ENCODE data around the gene MBNL1. TPM values are rescaled to one million over a fixed set of nuclear protein-coding genes. Genes with fewer than 3 reads are reported as not detected.

The MBNL1 gene
- total RNA-seq, 1 experiment from 2014 or later = 200 TPM

DNA sequence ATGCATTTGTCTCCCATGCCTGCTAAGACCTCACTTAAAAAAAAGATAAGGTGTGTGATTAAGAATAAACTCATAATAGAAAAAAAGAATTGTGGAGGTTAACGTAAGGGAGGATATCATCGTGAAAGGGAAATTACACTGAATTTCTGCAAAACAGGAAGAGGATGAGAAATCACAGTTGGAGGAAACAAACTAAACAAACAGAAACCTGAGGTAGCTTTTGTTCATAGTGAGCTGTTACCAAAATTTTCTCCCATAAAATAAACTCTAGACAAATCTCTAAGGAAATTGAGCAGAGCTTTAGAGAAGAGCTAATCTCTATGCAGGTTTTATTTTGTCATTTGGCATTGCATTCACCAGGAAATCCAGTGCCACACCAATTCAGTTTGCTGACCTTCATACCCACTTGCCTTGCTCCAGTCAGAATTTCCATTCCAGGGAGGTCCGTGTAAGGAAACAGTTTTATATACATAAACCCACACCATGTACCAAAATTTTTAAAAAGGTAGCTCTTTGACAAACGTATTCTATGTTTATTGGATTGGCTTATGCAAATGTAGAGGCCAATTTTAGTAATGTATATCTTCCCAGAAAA, 231.2 kb downstream of the MBNL1 start (continued):
- TF ChIP-seq FOSL1 (IDR thresholded peaks at IDR 0.05; ENCODE audit: low read depth) (no peak), POLR2A (IDR thresholded peaks at IDR 0.05; ENCODE audit: borderline replicate concordance, extremely low read depth, insufficient read depth, insufficient read length) (no peak), ELF1 (IDR thresholded peaks at IDR 0.05; ENCODE audit: borderline replicate concordance, low read depth) (no peak), CBX3 (IDR thresholded peaks at IDR 0.05; ENCODE audit: low read depth) (no peak), SP1 (IDR thresholded peaks at IDR 0.05; ENCODE audit: low read depth) (no peak), CEBPB (IDR thresholded peaks at IDR 0.05; ENCODE audit: low read depth) (no peak), EZH2 (IDR thresholded peaks at IDR 0.05) (no peak)

GRCh38 chr3:152505926-152506325, 237.2 kb downstream of the MBNL1 start:
- H3K4me3 ChIP-seq (replicated peaks in 1 of 2; ENCODE audit: low read depth in 1 of 2, low read length in 2 of 2) = no peak overlapping the region
- H3K4me2 ChIP-seq (ENCODE audit: low read length) = no peak overlapping the region
- H3K27ac ChIP-seq (ENCODE audit: low read depth, low read length) = no peak overlapping the region
- ChIA-PET POLR2A (no interaction called here), CTCF (no interaction called here), RAD21 (ENCODE audit: low non-redundant PET in 1 of 2, low total read pairs in 2 of 2, uncharacterized antibody in 2 of 2, unreplicated experiment in 2 of 2) (no interaction called here)
- H4K20me1 ChIP-seq (ENCODE audit: insufficient read depth) = no peaks in the 10 kb centered on the region
- no peaks in the 10 kb centered on the region for H3K9me2 ChIP-seq (ENCODE audit: insufficient read depth)
- no peak overlapping the region for H3K9ac ChIP-seq (ENCODE audit: low read length)
- H3K4me1 ChIP-seq (ENCODE audit: control insufficient read depth in 1 of 2, insufficient read depth in 2 of 2, low read length in 2 of 2) = no peaks in the 10 kb centered on the region
- no peak for ATAC-seq
- no TSS peak for BruUV-seq (replicated peaks)
- H3K36me3 ChIP-seq (ENCODE audit: control insufficient read depth in 1 of 2, insufficient read depth in 2 of 2, low read length in 2 of 2) = no peaks in the 10 kb centered on the region
- intact Hi-C loops (cut with micrococcal nuclease) = no loop called here
- no peaks in the 10 kb centered on the region for H3K27me3 ChIP-seq (ENCODE audit: insufficient read depth, low read length)
- DNase-seq (ENCODE audit: low read depth, low spot score) = no peak
- H3K9me3 ChIP-seq (ENCODE audit: control insufficient read depth in 1 of 2, insufficient read depth in 1 of 2, low read depth in 1 of 2, low read length in 2 of 2) = no peaks in the 10 kb centered on the region
- no peak overlapping the region for H2AFZ ChIP-seq (ENCODE audit: low read depth, low read length, poor library complexity, severe bottlenecking)
- no peaks in the 10 kb centered on the region for H3K79me2 ChIP-seq (ENCODE audit: insufficient read depth, low read length)
- no peak for TF ChIP-seq RAD21 (IDR thresholded peaks at IDR 0.05; ENCODE audit: low read depth)
- TF ChIP-seq TCF7L2 (IDR thresholded peaks at IDR 0.05; ENCODE audit: borderline replicate concordance, extremely low read depth, insufficient read depth, insufficient read length) = no peak
- TF ChIP-seq, protein P1, sequence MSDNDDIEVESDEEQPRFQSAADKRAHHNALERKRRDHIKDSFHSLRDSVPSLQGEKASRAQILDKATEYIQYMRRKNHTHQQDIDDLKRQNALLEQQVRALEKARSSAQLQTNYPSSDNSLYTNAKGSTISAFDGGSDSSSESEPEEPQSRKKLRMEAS (IDR thresholded peaks at IDR 0.05) = no peak
- no peak for TF ChIP-seq EZH2 (IDR thresholded peaks at IDR 0.05)
- TF ChIP-seq ZFX (IDR thresholded peaks at IDR 0.05) = no peak
- TF ChIP-seq, protein P2, sequence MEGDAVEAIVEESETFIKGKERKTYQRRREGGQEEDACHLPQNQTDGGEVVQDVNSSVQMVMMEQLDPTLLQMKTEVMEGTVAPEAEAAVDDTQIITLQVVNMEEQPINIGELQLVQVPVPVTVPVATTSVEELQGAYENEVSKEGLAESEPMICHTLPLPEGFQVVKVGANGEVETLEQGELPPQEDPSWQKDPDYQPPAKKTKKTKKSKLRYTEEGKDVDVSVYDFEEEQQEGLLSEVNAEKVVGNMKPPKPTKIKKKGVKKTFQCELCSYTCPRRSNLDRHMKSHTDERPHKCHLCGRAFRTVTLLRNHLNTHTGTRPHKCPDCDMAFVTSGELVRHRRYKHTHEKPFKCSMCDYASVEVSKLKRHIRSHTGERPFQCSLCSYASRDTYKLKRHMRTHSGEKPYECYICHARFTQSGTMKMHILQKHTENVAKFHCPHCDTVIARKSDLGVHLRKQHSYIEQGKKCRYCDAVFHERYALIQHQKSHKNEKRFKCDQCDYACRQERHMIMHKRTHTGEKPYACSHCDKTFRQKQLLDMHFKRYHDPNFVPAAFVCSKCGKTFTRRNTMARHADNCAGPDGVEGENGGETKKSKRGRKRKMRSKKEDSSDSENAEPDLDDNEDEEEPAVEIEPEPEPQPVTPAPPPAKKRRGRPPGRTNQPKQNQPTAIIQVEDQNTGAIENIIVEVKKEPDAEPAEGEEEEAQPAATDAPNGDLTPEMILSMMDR (IDR thresholded peaks at IDR 0.05 in 2 of 3, conservative IDR thresholded peaks at IDR 0.05 in 1 of 3; ENCODE audit: borderline replicate concordance in 1 of 3, insufficient read depth in 1 of 3, low read depth in 2 of 3, low read length in 2 of 3) = no peak
- TF ChIP-seq SP1 (IDR thresholded peaks at IDR 0.05; ENCODE audit: low read depth) = no peak
- no peak for TF ChIP-seq POLR2AphosphoS5 (IDR thresholded peaks at IDR 0.05; ENCODE audit: low read depth, low read length)
- no peak for TF ChIP-seq POLR2A (IDR thresholded peaks at IDR 0.05; ENCODE audit: borderline replicate concordance, extremely low read depth, insufficient read depth, insufficient read length)
- TF ChIP-seq SRF (IDR thresholded peaks at IDR 0.05; ENCODE audit: low read depth) = no peak
- no peak for TF ChIP-seq JUND (IDR thresholded peaks at IDR 0.05)
- TF ChIP-seq, protein P3, sequence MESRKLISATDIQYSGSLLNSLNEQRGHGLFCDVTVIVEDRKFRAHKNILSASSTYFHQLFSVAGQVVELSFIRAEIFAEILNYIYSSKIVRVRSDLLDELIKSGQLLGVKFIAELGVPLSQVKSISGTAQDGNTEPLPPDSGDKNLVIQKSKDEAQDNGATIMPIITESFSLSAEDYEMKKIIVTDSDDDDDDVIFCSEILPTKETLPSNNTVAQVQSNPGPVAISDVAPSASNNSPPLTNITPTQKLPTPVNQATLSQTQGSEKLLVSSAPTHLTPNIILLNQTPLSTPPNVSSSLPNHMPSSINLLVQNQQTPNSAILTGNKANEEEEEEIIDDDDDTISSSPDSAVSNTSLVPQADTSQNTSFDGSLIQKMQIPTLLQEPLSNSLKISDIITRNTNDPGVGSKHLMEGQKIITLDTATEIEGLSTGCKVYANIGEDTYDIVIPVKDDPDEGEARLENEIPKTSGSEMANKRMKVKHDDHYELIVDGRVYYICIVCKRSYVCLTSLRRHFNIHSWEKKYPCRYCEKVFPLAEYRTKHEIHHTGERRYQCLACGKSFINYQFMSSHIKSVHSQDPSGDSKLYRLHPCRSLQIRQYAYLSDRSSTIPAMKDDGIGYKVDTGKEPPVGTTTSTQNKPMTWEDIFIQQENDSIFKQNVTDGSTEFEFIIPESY (IDR thresholded peaks at IDR 0.05; ENCODE audit: extremely low read depth, insufficient replicate concordance, low read length) = no peak
- TF ChIP-seq, protein P4, sequence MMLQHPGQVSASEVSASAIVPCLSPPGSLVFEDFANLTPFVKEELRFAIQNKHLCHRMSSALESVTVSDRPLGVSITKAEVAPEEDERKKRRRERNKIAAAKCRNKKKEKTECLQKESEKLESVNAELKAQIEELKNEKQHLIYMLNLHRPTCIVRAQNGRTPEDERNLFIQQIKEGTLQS (IDR thresholded peaks at IDR 0.05) = no peak
- TF ChIP-seq ELF1 (IDR thresholded peaks at IDR 0.05; ENCODE audit: borderline replicate concordance, low read depth) = no peak
- TF ChIP-seq EZH2phosphoT487 (IDR thresholded peaks at IDR 0.05; ENCODE audit: borderline replicate concordance) = no peak
- TF ChIP-seq EGR1 (IDR thresholded peaks at IDR 0.05; ENCODE audit: low read depth) = no peak
